Measurements from ENCODE around the gene DHRSX. TPM values are rescaled to one million over a fixed set of nuclear protein-coding genes. Genes with fewer than 3 reads are reported as not detected.

The DHRSX gene
- total and polyA plus RNA-seq, 2 donors from 2014 or later: 26.4 to 30.0 TPM

DNA sequence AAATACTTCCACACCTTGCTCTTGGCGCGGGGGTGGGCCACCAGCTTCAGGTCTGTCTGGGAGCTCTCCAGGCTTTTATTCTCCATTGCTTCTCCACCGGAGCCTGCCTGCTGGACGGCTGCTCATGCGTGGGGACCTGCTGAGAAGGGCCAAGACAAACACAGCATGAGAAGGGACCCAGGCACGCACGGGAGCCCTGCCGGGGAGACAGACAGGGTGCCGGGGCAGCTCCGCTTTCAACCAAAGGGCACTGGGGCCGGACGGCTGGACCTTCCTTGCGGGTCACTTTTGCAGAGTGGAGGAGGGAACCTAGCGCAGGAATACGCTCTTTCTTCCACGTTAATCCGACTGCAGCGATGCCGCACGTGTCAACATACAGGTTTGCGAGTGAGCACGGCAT, 10.1 kb downstream of the DHRSX start:
- H3K4me1 ChIP-seq (ENCODE audit: control insufficient read depth in 2 of 3, insufficient read depth in 2 of 3, low read depth in 1 of 3, low read length in 3 of 3): peaks cover 0 to 4% (median 0%) of the 10 kb centered on the region in 3 donors
- no peak overlapping the region for H3K27ac ChIP-seq (ENCODE audit: low read depth in 2 of 2, low read length in 2 of 2)
- no peaks in the 10 kb centered on the region for H3K9me3 ChIP-seq (ENCODE audit: control insufficient read depth in 2 of 3, insufficient read depth in 1 of 3, low read length in 3 of 3)
- H3K4me3 ChIP-seq (ENCODE audit: low read length in 3 of 3): no peak overlapping the region
- no peak overlapping the region for H3K9ac ChIP-seq (ENCODE audit: low read length in 3 of 3)
- TF ChIP-seq, protein P1, sequence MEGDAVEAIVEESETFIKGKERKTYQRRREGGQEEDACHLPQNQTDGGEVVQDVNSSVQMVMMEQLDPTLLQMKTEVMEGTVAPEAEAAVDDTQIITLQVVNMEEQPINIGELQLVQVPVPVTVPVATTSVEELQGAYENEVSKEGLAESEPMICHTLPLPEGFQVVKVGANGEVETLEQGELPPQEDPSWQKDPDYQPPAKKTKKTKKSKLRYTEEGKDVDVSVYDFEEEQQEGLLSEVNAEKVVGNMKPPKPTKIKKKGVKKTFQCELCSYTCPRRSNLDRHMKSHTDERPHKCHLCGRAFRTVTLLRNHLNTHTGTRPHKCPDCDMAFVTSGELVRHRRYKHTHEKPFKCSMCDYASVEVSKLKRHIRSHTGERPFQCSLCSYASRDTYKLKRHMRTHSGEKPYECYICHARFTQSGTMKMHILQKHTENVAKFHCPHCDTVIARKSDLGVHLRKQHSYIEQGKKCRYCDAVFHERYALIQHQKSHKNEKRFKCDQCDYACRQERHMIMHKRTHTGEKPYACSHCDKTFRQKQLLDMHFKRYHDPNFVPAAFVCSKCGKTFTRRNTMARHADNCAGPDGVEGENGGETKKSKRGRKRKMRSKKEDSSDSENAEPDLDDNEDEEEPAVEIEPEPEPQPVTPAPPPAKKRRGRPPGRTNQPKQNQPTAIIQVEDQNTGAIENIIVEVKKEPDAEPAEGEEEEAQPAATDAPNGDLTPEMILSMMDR (IDR thresholded peaks at IDR 0.05; ENCODE audit: borderline replicate concordance, extremely low read depth, insufficient read depth): no peak
- FAIRE-seq (no peak), DNase-seq (no peak)
- intact Hi-C loops (cut with DNase I): no loop called here
- peaks cover 2 to 28% (median 18%) of the 10 kb centered on the region in 3 donors for H3K36me3 ChIP-seq (ENCODE audit: control insufficient read depth in 2 of 3, insufficient read depth in 3 of 3, low read length in 3 of 3)
- no peaks in the 10 kb centered on the region for H3K27me3 ChIP-seq (ENCODE audit: control insufficient read depth, insufficient read depth, low read length)

GRCh38 chrX:2489446-2490445, 11.0 kb downstream of the DHRSX start:
- H3K4me3 ChIP-seq (ENCODE audit: low read length in 3 of 3): no peak overlapping the region
- intact Hi-C loops (cut with DNase I): no loop called here
- no peak overlapping the region for H3K27ac ChIP-seq (ENCODE audit: low read depth in 2 of 2, low read length in 2 of 2)
- no peak overlapping the region for H3K9ac ChIP-seq (ENCODE audit: low read length in 3 of 3)
- H3K36me3 ChIP-seq (ENCODE audit: control insufficient read depth in 2 of 3, insufficient read depth in 3 of 3, low read length in 3 of 3): peaks cover 2 to 25% (median 16%) of the 10 kb centered on the region in 3 donors
- H3K9me3 ChIP-seq (ENCODE audit: control insufficient read depth in 2 of 3, insufficient read depth in 1 of 3, low read length in 3 of 3): no peaks in the 10 kb centered on the region
- DNase-seq (no peak), FAIRE-seq (no peak)
- H3K27me3 ChIP-seq (ENCODE audit: control insufficient read depth, insufficient read depth, low read length): no peaks in the 10 kb centered on the region
- H3K4me1 ChIP-seq (ENCODE audit: control insufficient read depth in 2 of 3, insufficient read depth in 2 of 3, low read depth in 1 of 3, low read length in 3 of 3): peaks cover 0 to 4% (median 0%) of the 10 kb centered on the region in 3 donors
- TF ChIP-seq, protein P1 (IDR thresholded peaks at IDR 0.05; ENCODE audit: borderline replicate concordance, extremely low read depth, insufficient read depth): no peak

- no peaks in the 10 kb centered on the region for H3K27me3 ChIP-seq (ENCODE audit: control insufficient read depth, insufficient read depth, low read length)
- no peak for DNase-seq
- FAIRE-seq: no peak
- TF ChIP-seq, protein P1 (IDR thresholded peaks at IDR 0.05; ENCODE audit: borderline replicate concordance, extremely low read depth, insufficient read depth): no peak
- no peak overlapping the region for H3K4me3 ChIP-seq (ENCODE audit: low read length in 3 of 3)
- no peak overlapping the region for H3K9ac ChIP-seq (ENCODE audit: low read length in 3 of 3)
- peaks cover 2 to 25% (median 16%) of the 10 kb centered on the region in 3 donors for H3K36me3 ChIP-seq (ENCODE audit: control insufficient read depth in 2 of 3, insufficient read depth in 3 of 3, low read length in 3 of 3)
- H3K9me3 ChIP-seq (ENCODE audit: control insufficient read depth in 2 of 3, insufficient read depth in 1 of 3, low read length in 3 of 3): no peaks in the 10 kb centered on the region
- peaks cover 0 to 4% (median 0%) of the 10 kb centered on the region in 3 donors for H3K4me1 ChIP-seq (ENCODE audit: control insufficient read depth in 2 of 3, insufficient read depth in 2 of 3, low read depth in 1 of 3, low read length in 3 of 3)
- intact Hi-C loops (cut with DNase I): no loop called here
- H3K27ac ChIP-seq (ENCODE audit: low read depth in 2 of 2, low read length in 2 of 2): no peak overlapping the region
Observed at GRCh38 chrX:2488621-2489285, 12.0 kb downstream of the DHRSX start.
